ENCODE measurements around the gene SMARCA1.

- TF ChIP-seq CTCF (IDR thresholded peaks at IDR 0.05) (no peak), POLR2A (IDR thresholded peaks at IDR 0.05) (no peak)
Observed at GRCh38 chrX:129433461-129433860, 89.8 kb downstream of the SMARCA1 start.
